HepG2 (cell line): ENCODE results near the gene ARHGAP26. TPM values are rescaled to one million over a fixed set of nuclear protein-coding genes. Genes with fewer than 3 reads are reported as not detected.

ENCODE experiments used
- ATF6 ChIP-seq: sonication (generic); formaldehyde crosslinking; conservative IDR thresholded peaks from 2 replicates; pipeline ENCODE4 v1.4.0; 2020; ENCODE audit warnings: missing genetic modification reagents
- KAT8 ChIP-seq: IDR thresholded peaks from 2 replicates; pipeline ENCODE4 v1.6.1; 2016; ENCODE audit warnings: missing genetic modification reagents, missing compliant biosample characterization
- MBD4 ChIP-seq: IDR thresholded peaks from 2 replicates; pipeline ENCODE4 v1.6.1; 2012; ENCODE audit warnings: low read length, inconsistent platforms, borderline replicate concordance
- NAIF1 ChIP-seq: sonication (generic); formaldehyde crosslinking; IDR thresholded peaks from 2 replicates; pipeline ENCODE4 v1.5.0; 2020; ENCODE audit warnings: mild to moderate bottlenecking, missing genetic modification reagents, borderline replicate concordance
- PAF1 ChIP-seq: IDR thresholded peaks from 2 replicates; pipeline ENCODE4 v1.6.1; 2016; ENCODE audit warnings: missing genetic modification reagents, missing compliant biosample characterization
- PCBP2 ChIP-seq: fragments of 200-400 bp; formaldehyde crosslinking; optimal IDR thresholded peaks from 2 replicates; pipeline ENCODE3; 2018; ENCODE audit warnings: low read length, low read depth; ENCODE audit not compliant: poor library complexity, severe bottlenecking
- RARA ChIP-seq: IDR thresholded peaks from 2 replicates; pipeline ENCODE4 v1.6.1; 2016; ENCODE audit warnings: missing genetic modification reagents, missing compliant biosample characterization
- SIN3A ChIP-seq: IDR thresholded peaks from 2 replicates; pipeline ENCODE4 v1.6.1; 2011; ENCODE audit warnings: low read depth, mild to moderate bottlenecking, control low read depth, low read length, borderline replicate concordance
- SMAD3 ChIP-seq: sonication (generic); formaldehyde crosslinking; IDR thresholded peaks from 2 replicates; pipeline ENCODE4 v1.4.0; 2020; ENCODE audit warnings: missing genetic modification reagents
- SOX13 ChIP-seq, 3 experiments: fragments of 450-650 bp in 1 of 3; sonication (generic) in 1 of 3; formaldehyde crosslinking in 1 of 3; IDR thresholded peaks in 2 of 3; conservative IDR thresholded peaks in 1 of 3; 2 replicates each; pipeline versions ENCODE4 v1.5.0 to v1.6.1; 2016 to 2020; ENCODE audit warnings: antibody characterized with exemption in 1 of 3, mild to moderate bottlenecking in 1 of 3, missing compliant biosample characterization in 1 of 3, missing genetic modification reagents in 1 of 3, moderate library complexity in 1 of 3
- ZBTB8A ChIP-seq: sonication (generic); formaldehyde crosslinking; IDR thresholded peaks from 2 replicates; pipeline ENCODE4 v1.4.0; 2020; ENCODE audit warnings: mild to moderate bottlenecking, low read depth, missing genetic modification reagents, borderline replicate concordance
- ZGPAT ChIP-seq: IDR thresholded peaks from 2 replicates; pipeline ENCODE4 v1.6.1; 2016; ENCODE audit warnings: mild to moderate bottlenecking
- ZNF12 ChIP-seq: sonication (generic); formaldehyde crosslinking; IDR thresholded peaks from 2 replicates; pipeline ENCODE4 v1.5.0; 2020; ENCODE audit warnings: missing genetic modification reagents
- ZNF276 ChIP-seq: sonication (generic); formaldehyde crosslinking; IDR thresholded peaks from 2 replicates; pipeline ENCODE4 v1.4.0; 2020; ENCODE audit warnings: mild to moderate bottlenecking, low read depth, missing genetic modification reagents
- ZNF44 ChIP-seq: sonication (generic); formaldehyde crosslinking; IDR thresholded peaks from 2 replicates; pipeline ENCODE4 v1.5.1; 2020; ENCODE audit warnings: mild to moderate bottlenecking, missing genetic modification reagents
- ZSCAN25 ChIP-seq: sonication (generic); formaldehyde crosslinking; IDR thresholded peaks from 2 replicates; pipeline ENCODE4 v1.8.0; 2022; ENCODE audit warnings: mild to moderate bottlenecking, missing genetic modification reagents
- polyA plus RNA-seq, 8 experiments: library from polyadenylated mRNA; depleted of rRNA in 3 of 8; stranded (reverse) in 7 of 8; unstranded in 1 of 8; fragments of >200 nt; fragmentation: Illumina TruSeq in 4 of 8; extraction: Trizol in 4 of 8; gene quantifications; 2 replicates each; pipeline versions ENCODE4 v1.2.1 to v1.2.3, GENCODE V29; 2011 to 2016; ENCODE audit warnings: low read depth in 4 of 8, missing spikeins in 1 of 8, mixed read lengths in 1 of 8; ENCODE audit not compliant: insufficient read depth in 1 of 8
- total RNA-seq, 5 experiments: library from RNA; depleted of rRNA; stranded (reverse); fragments of >200 nt; fragmentation: Illumina TruSeq; extraction: Trizol; gene quantifications; 2 replicates each; pipeline ENCODE4 v1.2.3, GENCODE V29; 2016; ENCODE audit warnings: low read depth in 1 of 5
- TF ChIP-seq, protein P1 (sequence below): sonication (generic); formaldehyde crosslinking; IDR thresholded peaks from 2 replicates; pipeline ENCODE4 v1.4.0; 2020; ENCODE audit warnings: missing genetic modification reagents, borderline replicate concordance
- TF ChIP-seq, protein P2 (sequence below): sonication (generic); formaldehyde crosslinking; IDR thresholded peaks from 2 replicates; pipeline ENCODE4 v1.8.1; 2023; ENCODE audit warnings: mild to moderate bottlenecking, missing genetic modification reagents
- TF ChIP-seq, protein P3 (sequence below): sonication (generic); formaldehyde crosslinking; IDR thresholded peaks from 2 replicates; pipeline ENCODE4 v1.5.0; 2020; ENCODE audit warnings: missing genetic modification reagents

ARHGAP26 gene
- total and polyA plus RNA-seq, 2 of the 13 experiments (the other 11 are each of a cell fraction or from before 2014, with no cell fraction given), result 9.6 to 18.2 TPM

- TF ChIP-seq, protein P1, sequence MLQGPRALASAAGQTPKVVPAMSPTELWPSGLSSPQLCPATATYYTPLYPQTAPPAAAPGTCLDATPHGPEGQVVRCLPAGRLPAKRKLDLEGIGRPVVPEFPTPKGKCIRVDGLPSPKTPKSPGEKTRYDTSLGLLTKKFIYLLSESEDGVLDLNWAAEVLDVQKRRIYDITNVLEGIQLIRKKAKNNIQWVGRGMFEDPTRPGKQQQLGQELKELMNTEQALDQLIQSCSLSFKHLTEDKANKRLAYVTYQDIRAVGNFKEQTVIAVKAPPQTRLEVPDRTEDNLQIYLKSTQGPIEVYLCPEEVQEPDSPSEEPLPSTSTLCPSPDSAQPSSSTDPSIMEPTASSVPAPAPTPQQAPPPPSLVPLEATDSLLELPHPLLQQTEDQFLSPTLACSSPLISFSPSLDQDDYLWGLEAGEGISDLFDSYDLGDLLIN (CRISPR knock-in tag), result no peak
- TF ChIP-seq, protein P2, sequence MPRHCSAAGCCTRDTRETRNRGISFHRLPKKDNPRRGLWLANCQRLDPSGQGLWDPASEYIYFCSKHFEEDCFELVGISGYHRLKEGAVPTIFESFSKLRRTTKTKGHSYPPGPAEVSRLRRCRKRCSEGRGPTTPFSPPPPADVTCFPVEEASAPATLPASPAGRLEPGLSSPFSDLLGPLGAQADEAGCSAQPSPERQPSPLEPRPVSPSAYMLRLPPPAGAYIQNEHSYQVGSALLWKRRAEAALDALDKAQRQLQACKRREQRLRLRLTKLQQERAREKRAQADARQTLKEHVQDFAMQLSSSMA, result no peak
- TF ChIP-seq, protein P3, sequence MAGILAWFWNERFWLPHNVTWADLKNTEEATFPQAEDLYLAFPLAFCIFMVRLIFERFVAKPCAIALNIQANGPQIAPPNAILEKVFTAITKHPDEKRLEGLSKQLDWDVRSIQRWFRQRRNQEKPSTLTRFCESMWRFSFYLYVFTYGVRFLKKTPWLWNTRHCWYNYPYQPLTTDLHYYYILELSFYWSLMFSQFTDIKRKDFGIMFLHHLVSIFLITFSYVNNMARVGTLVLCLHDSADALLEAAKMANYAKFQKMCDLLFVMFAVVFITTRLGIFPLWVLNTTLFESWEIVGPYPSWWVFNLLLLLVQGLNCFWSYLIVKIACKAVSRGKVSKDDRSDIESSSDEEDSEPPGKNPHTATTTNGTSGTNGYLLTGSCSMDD (CRISPR knock-in tag), result no peak
- TF ChIP-seq NAIF1 (CRISPR knock-in tag), result no peak
- no peak for TF ChIP-seq ZNF44 (CRISPR knock-in tag)
- TF ChIP-seq MBD4, result no peak
- TF ChIP-seq ZNF12 (CRISPR knock-in tag), result no peak
- no peak for TF ChIP-seq ZBTB8A (CRISPR knock-in tag)
- TF ChIP-seq KAT8 (CRISPR knock-in tag), result 0 out of 2 replicates have a peak, but pooled peaks have one; percentile 37
- TF ChIP-seq ATF6, result no peak
- TF ChIP-seq SMAD3, result no peak
- no peak for TF ChIP-seq SOX13 (IDR thresholded peaks at IDR 0.05)
- TF ChIP-seq SOX13 (CRISPR knock-in tag; conservative IDR thresholded peaks at IDR 0.05 in 1 of 2, IDR thresholded peaks at IDR 0.05 in 1 of 2), result 0 out of 4 replicates have a peak, but pooled peaks of 1 of the 2 experiments have one; percentile 20
- no peak for TF ChIP-seq PCBP2
- TF ChIP-seq ZSCAN25 (CRISPR knock-in tag), result no peak
- no peak for TF ChIP-seq SIN3A
- TF ChIP-seq PAF1 (CRISPR knock-in tag), result no peak
- no peak for TF ChIP-seq RARA
- TF ChIP-seq ZGPAT (CRISPR knock-in tag), result no peak
- no peak for TF ChIP-seq ZNF276 (CRISPR knock-in tag)
Observed at GRCh38 chr5:142821733-142822487, 51.7 kb downstream of the ARHGAP26 start (continued).
